GM18505 (cell line): Measurements from ENCODE around the gene NAT8.
"Not testable (repeated sequence)": the region's sequence is repeated elsewhere in the genome, so short reads cannot be mapped to it uniquely, and the experiment has no call there.

Experiments used
- ATAC-seq: cut with Tn5 transposase; IDR thresholded peaks from one replicate; pipeline ENCODE4 v1.9.1; 2021; ENCODE audit not compliant: unreplicated experiment
- POLR2A ChIP-seq: IDR thresholded peaks from 4 replicates; pipeline ENCODE4 v1.6.1; 2011; ENCODE audit warnings: borderline replicate concordance; ENCODE audit not compliant: insufficient read depth, insufficient read length; ENCODE audit errors: extremely low read depth

NAT8 gene, protein sequence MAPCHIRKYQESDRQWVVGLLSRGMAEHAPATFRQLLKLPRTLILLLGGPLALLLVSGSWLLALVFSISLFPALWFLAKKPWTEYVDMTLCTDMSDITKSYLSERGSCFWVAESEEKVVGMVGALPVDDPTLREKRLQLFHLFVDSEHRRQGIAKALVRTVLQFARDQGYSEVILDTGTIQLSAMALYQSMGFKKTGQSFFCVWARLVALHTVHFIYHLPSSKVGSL

DNA sequence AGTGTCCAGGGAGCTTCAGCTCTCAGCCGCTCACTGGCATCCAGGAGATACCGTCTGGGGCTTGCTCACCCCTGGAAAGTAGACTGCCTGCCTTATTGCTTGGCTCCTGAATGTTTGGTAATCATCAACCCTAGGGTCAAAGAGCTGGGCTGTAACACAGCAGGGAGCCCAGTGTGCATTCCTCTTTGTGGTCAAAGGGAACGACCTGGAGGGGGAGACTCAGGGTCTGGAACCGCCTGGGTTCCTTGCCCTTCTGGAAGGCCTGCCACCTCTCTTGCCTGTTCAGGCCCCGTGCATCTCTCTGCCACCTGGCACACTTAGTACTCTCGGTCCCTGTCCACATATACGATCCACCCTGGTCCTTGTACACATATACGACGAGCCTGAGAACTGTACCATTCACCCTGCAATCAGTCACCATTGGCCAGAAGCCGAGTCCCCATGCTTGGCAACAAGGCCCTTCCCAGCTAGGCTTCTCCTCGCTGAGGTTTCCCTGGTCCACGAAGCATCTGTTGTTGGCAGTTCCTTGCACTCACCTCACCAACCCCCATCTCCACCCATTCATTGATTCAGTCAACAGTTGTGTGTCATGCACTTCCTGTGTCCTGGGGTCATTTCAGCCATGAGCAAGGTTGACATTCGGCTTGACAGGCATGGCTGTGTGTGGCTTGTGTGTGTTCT, at the start of gene NAT8:
TSS of gene NAT8 (minus strand) at position 85 of the 681 bp plus-strand sequence. CDS start 794 bp downstream, outside the sequence.
- ATAC-seq: no peak

GRCh38 chr2:73690372-73691088, 48.3 kb upstream of the NAT8 start:
- not testable (repeated sequence) for ATAC-seq

More for the DNA sequence above, at the start of gene NAT8:
- TF ChIP-seq POLR2A: no peak

DNA sequence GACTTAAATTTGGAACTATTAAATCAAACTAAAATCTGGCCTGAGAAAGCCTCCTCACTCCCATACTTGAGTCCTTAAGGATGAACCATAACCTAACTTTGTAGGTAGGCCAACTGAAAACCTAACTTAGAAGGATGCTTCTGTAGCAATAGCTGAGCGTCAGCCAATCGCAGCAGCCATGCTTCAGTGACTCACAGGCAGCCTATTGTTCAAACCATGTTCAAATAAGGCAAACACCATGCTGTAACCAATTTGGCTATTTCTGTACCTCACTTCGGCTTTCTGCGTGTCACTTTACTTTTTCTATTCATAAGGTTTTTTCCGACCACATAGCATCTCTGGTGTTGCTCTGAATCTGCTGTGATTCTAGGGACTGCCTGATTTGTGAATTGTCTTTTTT, 46.3 kb upstream of the NAT8 start:
- not testable (repeated sequence) for ATAC-seq

- no peak for TF ChIP-seq POLR2A
- ATAC-seq: no peak
These were observed 43.7 kb upstream of the NAT8 start for GRCh38 chr2:73685764-73686438.

GRCh38 chr2:73684905-73685304, 42.7 kb upstream of the NAT8 start:
- ATAC-seq: not testable (repeated sequence)

GRCh38 chr2:73684325-73684724, 42.1 kb upstream of the NAT8 start:
- not testable (repeated sequence) for ATAC-seq

DNA sequence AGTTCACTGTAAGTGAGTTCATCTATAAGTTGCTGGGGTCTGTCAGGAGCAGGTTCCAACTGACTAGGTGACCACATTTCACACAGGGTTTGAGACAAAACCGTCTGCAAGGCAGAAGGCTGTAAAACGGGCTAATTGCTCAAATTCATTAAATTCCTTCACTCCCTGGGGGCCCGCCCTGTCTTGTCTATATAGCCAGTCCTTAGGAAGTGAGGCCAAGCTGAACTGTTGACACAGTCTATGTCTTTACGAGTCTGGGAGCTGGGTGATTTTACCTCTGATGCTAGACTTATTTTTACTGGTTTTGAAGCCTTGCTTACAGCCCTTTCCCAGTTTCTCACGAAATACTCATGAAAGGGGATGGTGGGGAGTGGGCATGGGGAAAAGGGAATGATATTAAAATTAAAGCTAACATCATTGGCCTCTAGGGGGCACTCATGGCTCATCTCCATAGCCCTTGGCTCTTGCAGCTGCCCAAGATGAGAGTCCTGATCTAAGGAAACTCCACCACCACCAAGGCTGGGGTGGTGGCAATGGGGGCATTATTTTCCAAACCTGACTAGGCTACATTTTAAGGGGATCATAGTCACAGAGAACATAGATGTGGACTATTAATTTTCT, 37.8 kb upstream of the NAT8 start:
- ATAC-seq: not testable (repeated sequence)

- ATAC-seq: not testable (repeated sequence)
These were observed 37.0 kb upstream of the NAT8 start for GRCh38 chr2:73679237-73679636.

DNA sequence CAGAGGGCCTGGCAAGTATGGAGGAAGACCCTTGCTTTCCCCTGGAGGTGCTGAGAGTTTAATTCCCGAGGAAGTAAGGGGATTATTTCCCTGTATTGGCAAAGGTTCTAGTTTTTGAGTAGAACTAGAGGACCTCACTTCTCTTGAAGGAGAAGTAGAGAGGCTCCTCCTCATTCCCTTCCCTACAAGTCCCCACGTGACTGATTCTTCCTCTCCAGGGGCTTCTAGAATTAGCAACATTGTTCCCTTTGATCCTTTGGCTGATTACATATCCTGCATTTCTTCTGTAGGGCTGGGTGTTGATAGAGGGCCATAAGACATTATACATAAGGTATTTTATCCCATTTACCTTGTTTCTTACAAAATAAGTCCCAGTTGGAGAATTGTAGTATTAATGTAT, 35.8 kb upstream of the NAT8 start:
- ATAC-seq: not testable (repeated sequence)

DNA sequence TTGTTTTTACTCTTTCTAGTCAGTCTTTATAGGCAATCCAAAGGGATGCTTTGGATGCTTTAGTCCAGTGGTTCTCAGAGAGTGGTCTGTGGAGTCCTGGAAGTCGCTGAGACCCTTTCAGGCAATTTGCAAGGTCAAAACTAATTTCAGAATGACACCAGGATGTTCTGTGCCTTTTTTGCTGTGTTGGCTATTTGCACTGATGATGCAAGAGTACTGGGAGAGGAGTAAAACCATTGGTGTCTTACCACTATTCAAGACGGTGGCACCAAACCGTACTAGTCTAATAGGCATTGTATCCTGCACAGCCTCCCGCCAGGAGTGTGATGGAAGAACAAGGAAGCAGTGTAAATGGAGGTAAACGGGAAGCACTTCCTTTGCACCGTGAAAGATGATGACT, 34.0 kb upstream of the NAT8 start:
- ATAC-seq: not testable (repeated sequence)

GRCh38 chr2:73674696-73675157, 32.5 kb upstream of the NAT8 start:
- not testable (repeated sequence) for ATAC-seq

- ATAC-seq: not testable (repeated sequence)
These were observed 27.8 kb upstream of the NAT8 start for GRCh38 chr2:73669976-73670375.

DNA sequence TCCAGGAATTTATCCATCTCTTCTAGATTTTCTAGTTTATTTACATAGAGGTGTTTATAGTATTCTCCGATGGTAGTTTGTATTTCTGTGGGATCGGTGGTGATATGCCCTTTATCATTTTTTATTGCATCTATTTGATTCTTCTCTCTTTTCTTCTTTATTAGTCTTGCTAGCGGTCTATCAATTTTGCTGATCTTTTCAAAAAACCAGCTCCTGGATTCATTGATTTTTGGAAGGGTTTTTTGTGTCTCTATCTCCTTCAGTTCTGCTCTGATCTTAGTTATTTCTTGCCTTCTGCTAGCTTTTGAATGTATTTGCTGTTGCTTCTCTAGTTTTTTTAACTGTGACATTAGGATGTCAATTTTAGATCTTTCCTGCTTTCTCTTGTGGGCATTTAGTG, 25.0 kb upstream of the NAT8 start:
- not testable (repeated sequence) for ATAC-seq

DNA sequence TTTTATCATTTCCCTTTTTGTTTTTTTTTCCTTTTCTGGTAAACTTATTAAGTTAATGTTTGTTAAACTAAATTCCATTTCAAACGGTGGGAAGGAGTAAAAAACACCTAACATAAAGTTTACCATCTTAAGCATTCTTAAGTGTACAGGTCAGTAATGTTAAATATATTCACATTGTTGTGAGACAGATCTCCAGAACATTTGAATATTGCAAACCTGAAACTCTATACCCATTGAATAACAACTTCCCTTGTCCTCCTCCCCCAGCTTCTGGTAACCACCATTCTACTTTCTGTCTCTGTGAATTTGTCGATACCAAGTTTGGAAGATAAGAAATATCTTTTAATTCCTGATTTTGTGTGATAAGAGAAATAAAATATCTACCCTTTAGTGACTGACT, 12.0 kb upstream of the NAT8 start:
- no peak for TF ChIP-seq POLR2A
- no peak for ATAC-seq
